HCT116 (cell line): ENCODE measurements around the gene UBA7. TPM values are rescaled to one million over a fixed set of nuclear protein-coding genes. Genes with fewer than 3 reads are reported as not detected.

Experiments
- ATAC-seq: fragments of 200-7000 bp; cut with Tn5 transposase; 2 replicates; pipeline ENCODE4 v1.9.1; 2020; ENCODE audit warnings: mild to moderate bottlenecking, moderate library complexity
- BruUV-seq: library from RNA; stranded (reverse); fragments of 400-500 nt; replicated peaks from 2 replicates; lab custom pipeline; 2021; lab: Mats Ljungman, UMichigan
- CTCF ChIA-PET: fragments of 300-600 bp; sonication (Branson Sonifier 250); formaldehyde crosslinking; loops from one replicate; lab custom pipeline; 2021; ENCODE audit warnings: antibody characterized with exemption; lab: Charles Lee
- POLR2A ChIA-PET: fragments of 300-600, 350-600 bp; sonication (Branson Sonifier 250); formaldehyde crosslinking; loops from one replicate; lab custom pipeline; 2021; ENCODE audit warnings: antibody characterized with exemption; lab: Charles Lee
- RAD21 ChIA-PET, 2 experiments: fragments of 300-600 bp; sonication (Branson Sonifier 250); formaldehyde crosslinking; loops; one replicate each; lab custom pipeline; 2023; ENCODE audit warnings: low total read pairs in 2 of 2; ENCODE audit not compliant: uncharacterized antibody in 2 of 2, unreplicated experiment in 2 of 2, low non-redundant PET in 1 of 2; lab: Charles Lee
- DNase-seq: peaks from one replicate; pipeline ENCODE4 v3.0.0-alpha.2; 2010; ENCODE audit warnings: low read depth, low spot score
- H2AFZ ChIP-seq: fragments of 200-600 bp; shearing (Covaris generic), sonication (generic); 2 replicates; pipeline ENCODE4 v1.6.1; 2017; ENCODE audit warnings: low read depth, mixed run types, mixed read lengths, antibody characterized with exemption, low read length; ENCODE audit not compliant: poor library complexity, severe bottlenecking
- H3K27ac ChIP-seq: 2 replicates; pipeline ENCODE4 v1.5.1; 2012; ENCODE audit warnings: low read depth, low read length
- H3K27me3 ChIP-seq: fragments of 200-600 bp; sonication (generic); 2 replicates; pipeline ENCODE4 v1.6.1; 2016; ENCODE audit warnings: mixed run types, low read length, mixed read lengths; ENCODE audit not compliant: insufficient read depth
- H3K36me3 ChIP-seq, 2 experiments: fragments of 200-500 bp in 1 of 2; fragments of 200-600 bp in 1 of 2; sonication (Bioruptor generic) in 1 of 2; sonication (generic) in 1 of 2; 2 replicates each; pipeline versions ENCODE4 v1.5.1 to v1.6.1; 2014 to 2016; ENCODE audit warnings: low read length in 2 of 2, inconsistent platforms in 1 of 2, mixed read lengths in 1 of 2, mixed run types in 1 of 2; ENCODE audit not compliant: insufficient read depth in 2 of 2, control insufficient read depth in 1 of 2
- H3K4me1 ChIP-seq, 2 experiments: fragments of 200-600 bp in 1 of 2; sonication (generic) in 1 of 2; 2 replicates each; pipeline versions ENCODE4 v1.5.1 to v1.6.1; 2012 to 2017; ENCODE audit warnings: low read length in 2 of 2, inconsistent platforms in 1 of 2, mild to moderate bottlenecking in 1 of 2, mixed read lengths in 1 of 2, mixed run types in 1 of 2, moderate library complexity in 1 of 2; ENCODE audit not compliant: insufficient read depth in 2 of 2, control insufficient read depth in 1 of 2
- H3K4me2 ChIP-seq: fragments of 200-600 bp; sonication (generic); 2 replicates; pipeline ENCODE4 v1.6.1; 2017; ENCODE audit warnings: mixed run types, low read length, mixed read lengths
- H3K4me3 ChIP-seq, 2 experiments: fragments of 200-600 bp in 1 of 2; sonication (generic) in 1 of 2; replicated peaks in 1 of 2; 2 replicates each; pipeline ENCODE4 v1.5.1; 2011 to 2016; ENCODE audit warnings: low read length in 2 of 2, control low read depth in 1 of 2, low read depth in 1 of 2, mild to moderate bottlenecking in 1 of 2, mixed read lengths in 1 of 2, mixed run types in 1 of 2
- H3K79me2 ChIP-seq: fragments of 200-600 bp; sonication (generic); 2 replicates; pipeline ENCODE4 v1.6.1; 2017; ENCODE audit warnings: mild to moderate bottlenecking, mixed run types, low read length, moderate library complexity, mixed read lengths; ENCODE audit not compliant: insufficient read depth
- H3K9ac ChIP-seq: fragments of 200-600 bp; sonication (generic); 2 replicates; pipeline ENCODE4 v1.6.1; 2016; ENCODE audit warnings: low read length, mixed read lengths
- H3K9me2 ChIP-seq: fragments of 200-600 bp; sonication (generic), shearing (Covaris generic); 2 replicates; pipeline ENCODE4 v1.6.1; 2017; ENCODE audit warnings: mixed run types, mild to moderate bottlenecking, moderate library complexity; ENCODE audit not compliant: insufficient read depth
- H3K9me3 ChIP-seq, 2 experiments: fragments of 200-500 bp in 1 of 2; fragments of 200-600 bp in 1 of 2; sonication (Bioruptor generic) in 1 of 2; sonication (generic) in 1 of 2; 2 replicates each; pipeline ENCODE4 v1.6.1; 2014 to 2017; ENCODE audit warnings: low read length in 2 of 2, mixed read lengths in 2 of 2, inconsistent platforms in 1 of 2, low read depth in 1 of 2, mild to moderate bottlenecking in 1 of 2, mixed run types in 1 of 2, moderate library complexity in 1 of 2; ENCODE audit not compliant: control insufficient read depth in 1 of 2, insufficient read depth in 1 of 2
- H4K20me1 ChIP-seq: fragments of 200-600 bp; sonication (generic), shearing (Covaris generic); 2 replicates; pipeline ENCODE4 v1.6.1; 2017; ENCODE audit warnings: mixed run types, mild to moderate bottlenecking, moderate library complexity; ENCODE audit not compliant: insufficient read depth
- CEBPB ChIP-seq: IDR thresholded peaks from 2 replicates; pipeline ENCODE4 v1.6.1; 2012; ENCODE audit warnings: low read depth
- EZH2phosphoT487 ChIP-seq: fragments of 200-600 bp; IDR thresholded peaks from 2 replicates; pipeline ENCODE4 v1.6.1; 2018; ENCODE audit warnings: antibody characterized with exemption, borderline replicate concordance
- SIN3A ChIP-seq: IDR thresholded peaks from 2 replicates; pipeline ENCODE4 v1.6.1; 2012; ENCODE audit warnings: low read depth
- ZFX ChIP-seq: fragments of 450-650 bp; IDR thresholded peaks from 2 replicates; pipeline ENCODE4 v1.6.1; 2017
- intact Hi-C: fragments of 100-400 bp; cut with micrococcal nuclease; formaldehyde crosslinking; loops from 2 replicates; pipeline ENCODE4 v1.10.0; 2022
- microRNA-seq: library from miRNA; unstranded; fragments of <30 nt; microRNA quantifications from one replicate; pipeline ENCODE4, GENCODE V29; 2016; ENCODE audit warnings: borderline number of aligned reads
- total RNA-seq: library from RNA; stranded (reverse); gene quantifications from one replicate; pipeline ENCODE4 v1.2.1, GENCODE V29; 2021; ENCODE audit not compliant: unreplicated experiment
- TF ChIP-seq, protein P1 (sequence below): IDR thresholded peaks from 2 replicates; pipeline ENCODE4 v1.6.1; 2012

UBA7 gene
- total RNA-seq, 1 experiment from 2014 or later: 2.6 TPM

- no peak overlapping the region for H3K4me2 ChIP-seq
- TF ChIP-seq SIN3A (no peak), CEBPB (no peak), ZFX (no peak), EZH2phosphoT487 (no peak)
- TF ChIP-seq, protein P1, sequence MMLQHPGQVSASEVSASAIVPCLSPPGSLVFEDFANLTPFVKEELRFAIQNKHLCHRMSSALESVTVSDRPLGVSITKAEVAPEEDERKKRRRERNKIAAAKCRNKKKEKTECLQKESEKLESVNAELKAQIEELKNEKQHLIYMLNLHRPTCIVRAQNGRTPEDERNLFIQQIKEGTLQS: no peak
- TF ChIP-seq, all 23 proteins: peak for 0
- intact Hi-C loops: no loop called here
- ChIA-PET POLR2A (no interaction called here), CTCF (no interaction called here), RAD21 (no interaction called here)
- H4K20me1 ChIP-seq: peaks cover 8% of the 10 kb centered on the region
- no peak overlapping the region for H3K27ac ChIP-seq
- H3K9ac ChIP-seq: no peak overlapping the region
- H3K27me3 ChIP-seq: no peaks in the 10 kb centered on the region
- H3K4me1 ChIP-seq: no peaks in the 10 kb centered on the region
- no peaks in the 10 kb centered on the region for H3K36me3 ChIP-seq
- no peak overlapping the region for H3K4me3 ChIP-seq
- no peaks in the 10 kb centered on the region for H3K9me2 ChIP-seq
- H3K9me3 ChIP-seq: no peaks in the 10 kb centered on the region
- BruUV-seq: no TSS peak
- H2AFZ ChIP-seq: no peak overlapping the region
- DNase-seq (no peak), ATAC-seq (no peak)
- peaks cover 76% of the 10 kb centered on the region for H3K79me2 ChIP-seq
Measured at GRCh38 chr3:49756036-49756435, 57.7 kb downstream of the UBA7 start.

Small RNAs within 50 kb of the gene (microRNA-seq; reads per million reads assigned to microRNA genes)
- not detected for gene MIR5193

Other genes starting within 250 kb of the UBA7 start
- 246 TPM for gene APEH, start 139.6 kb downstream of the UBA7 start, total RNA-seq
- gene MST1, start 124.5 kb downstream of the UBA7 start, total RNA-seq: 15.4 TPM
- 71.9 TPM for gene RNF123, start 124.4 kb downstream of the UBA7 start, total RNA-seq
- 0.32 TPM for gene AMIGO3, start 94.3 kb downstream of the UBA7 start, total RNA-seq
- gene GMPPB, start 90.0 kb downstream of the UBA7 start, total RNA-seq: 24.1 TPM
- gene IP6K1, start 27.4 kb downstream of the UBA7 start, total RNA-seq: 30.6 TPM
- not detected for gene CDHR4, start 14.1 kb downstream of the UBA7 start, total RNA-seq
- gene INKA1, start 10.7 kb downstream of the UBA7 start, total RNA-seq: 1.6 TPM
- gene TRAIP, start 42.6 kb upstream of the UBA7 start, total RNA-seq: 25.5 TPM
- 0.10 TPM for gene CAMKV, start 56.0 kb upstream of the UBA7 start, total RNA-seq
- 113 TPM for gene MST1R, start 89.9 kb upstream of the UBA7 start, total RNA-seq
- gene MON1A, start 115.9 kb upstream of the UBA7 start, total RNA-seq: 9.0 TPM
- 58.3 TPM for gene RBM6, start 126.2 kb upstream of the UBA7 start, total RNA-seq